GM19328 (cell line): ENCODE measurements around the gene WASL.
"Not testable (repeated sequence)": the region's sequence is repeated elsewhere in the genome, so short reads cannot be mapped to it uniquely, and the experiment has no call there.

Experiments used
- ATAC-seq: cut with Tn5 transposase; IDR thresholded peaks from one replicate; pipeline ENCODE4 v1.9.1; 2021; ENCODE audit warnings: mild to moderate bottlenecking, moderate library complexity; ENCODE audit not compliant: unreplicated experiment

Gene WASL

GRCh38 chr7:123748734-123749536 is at the start of gene WASL:
WASL (minus strand) TSS chr7:123749003; CDS start chr7:123748734, 269 bp downstream.
- ATAC-seq = peak; percentile 70

GRCh38 chr7:123797673-123798531 is 49.1 kb upstream of the WASL start:
- no peak for ATAC-seq

DNA sequence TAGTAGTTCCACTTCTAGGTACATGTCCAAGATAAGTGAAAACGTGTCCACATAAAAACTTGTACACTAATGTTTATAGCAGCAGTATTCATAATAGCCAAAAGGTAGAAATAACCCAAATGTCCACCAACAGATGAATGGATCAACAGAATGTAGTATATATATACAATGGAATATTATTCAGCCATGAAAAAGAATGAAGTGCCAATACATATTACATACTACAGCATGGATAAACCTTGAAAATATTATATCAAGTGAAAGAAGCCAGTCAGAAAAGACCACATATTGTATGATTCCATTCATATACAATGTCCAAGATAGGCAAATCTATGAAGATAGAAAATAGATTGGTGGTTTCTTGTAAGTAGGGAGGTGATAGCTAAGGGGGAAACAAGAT is 47.8 kb upstream of the WASL start:
- ATAC-seq = no peak

DNA sequence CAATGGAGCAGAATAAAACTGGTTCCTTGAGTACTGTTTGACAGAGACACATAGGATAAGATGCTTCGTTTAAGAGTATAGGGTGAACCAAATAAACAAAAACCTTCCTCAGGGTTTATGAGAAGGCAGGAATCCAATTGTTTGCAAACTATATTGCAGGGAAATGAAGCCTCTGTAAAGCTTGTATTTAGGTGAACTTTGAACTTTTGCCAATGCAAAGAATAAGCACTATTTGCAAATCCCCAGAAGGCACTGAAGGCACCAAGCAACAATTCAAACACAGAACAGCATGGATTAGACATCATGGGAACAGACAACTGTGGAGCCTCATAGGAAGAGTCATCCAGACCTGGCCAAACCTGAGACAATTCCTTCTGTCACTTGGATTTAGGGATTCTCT is 47.1 kb upstream of the WASL start:
- ATAC-seq = no peak

DNA sequence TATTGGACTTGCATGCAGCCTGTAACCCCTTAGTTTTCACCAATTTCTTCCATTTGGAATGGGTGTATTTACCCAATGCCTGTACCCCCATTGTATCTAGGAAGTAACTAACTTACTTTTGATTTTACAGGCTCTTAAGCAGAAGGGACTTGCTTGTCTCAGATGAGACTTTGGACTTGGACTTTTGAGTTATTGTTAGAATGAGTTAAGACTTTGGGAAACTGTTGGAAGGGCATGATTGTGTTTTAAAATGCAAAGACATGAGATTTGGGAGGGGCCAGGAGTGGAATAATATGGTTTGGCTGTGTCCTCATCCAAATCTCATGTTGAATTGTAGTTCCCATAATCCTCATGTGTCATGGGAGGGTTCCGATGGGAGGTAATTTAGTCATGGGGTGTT is 46.3 kb upstream of the WASL start:
- not testable (repeated sequence) for ATAC-seq

- no peak for ATAC-seq
These were observed 43.7 kb upstream of the WASL start for GRCh38 chr7:123792547-123792946.

- ATAC-seq = no peak
These were observed 42.2 kb upstream of the WASL start for GRCh38 chr7:123791001-123791400.

GRCh38 chr7:123789817-123790216 is 41.0 kb upstream of the WASL start:
- ATAC-seq = no peak

DNA sequence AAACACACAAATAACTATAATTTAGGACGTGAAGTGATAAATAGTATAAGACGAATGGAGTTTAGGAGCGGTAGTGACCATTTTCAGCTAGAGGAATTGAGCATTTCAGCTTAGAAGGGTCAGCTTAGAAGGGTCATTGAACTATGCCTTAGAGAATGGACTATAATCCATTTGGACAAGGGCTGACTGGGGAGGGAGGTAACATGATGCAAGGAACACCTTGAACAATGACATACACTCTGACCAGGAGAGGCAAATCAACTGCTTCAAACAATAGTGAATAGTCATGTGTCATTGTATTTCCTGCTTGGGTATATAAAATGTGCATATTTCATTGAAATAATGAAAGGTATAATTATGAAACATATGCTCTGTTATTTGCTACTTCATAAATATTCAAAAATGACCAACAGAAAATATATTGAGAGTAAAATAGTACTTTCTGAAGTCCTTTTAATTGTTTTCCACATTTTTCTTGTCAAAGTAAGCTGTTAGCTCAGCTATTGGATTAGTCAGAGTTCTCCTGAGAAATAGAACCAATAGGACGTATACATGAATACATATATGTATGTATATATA is 40.5 kb upstream of the WASL start:
- no peak for ATAC-seq

- no peak for ATAC-seq
These were observed 39.8 kb upstream of the WASL start for GRCh38 chr7:123788584-123788983.

DNA sequence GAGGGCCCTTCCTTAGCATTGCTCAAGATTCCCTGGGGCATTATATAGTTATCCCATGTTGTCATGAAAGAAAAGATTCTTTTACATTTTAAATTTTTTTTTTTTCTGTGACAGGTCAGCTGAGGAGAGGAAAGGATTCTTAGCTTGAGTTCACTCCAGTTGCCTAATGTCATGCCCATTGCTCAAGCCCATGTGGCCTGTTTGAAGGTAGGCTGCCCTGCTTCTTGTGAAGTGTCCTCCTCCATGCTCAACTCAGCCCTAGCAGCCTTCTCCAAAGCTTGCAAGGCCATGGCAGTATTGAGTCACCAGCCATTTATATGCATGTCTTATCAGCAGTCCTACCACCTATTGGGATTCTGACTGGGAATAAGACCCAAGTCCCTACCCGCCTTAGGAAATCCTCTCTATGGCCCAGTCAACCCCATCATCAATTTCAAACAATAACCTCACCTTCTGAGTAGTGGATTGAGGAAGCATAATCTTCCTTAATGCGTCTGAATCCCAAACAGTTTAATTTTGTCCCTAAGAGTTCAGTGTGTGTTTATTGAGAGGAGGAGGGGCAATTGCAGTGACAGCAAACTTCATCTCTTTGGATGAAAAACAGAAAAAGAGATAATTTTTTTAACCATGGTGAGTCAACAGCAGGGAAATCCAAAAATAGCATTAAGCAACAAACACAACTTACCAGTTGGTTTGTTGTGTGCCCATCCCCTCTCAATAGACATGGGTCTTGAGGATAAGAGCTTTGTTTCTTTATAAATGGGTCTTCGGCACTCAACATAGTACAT is 38.6 kb upstream of the WASL start:
- ATAC-seq = no peak

- ATAC-seq = no peak
These were observed 35.5 kb upstream of the WASL start for GRCh38 chr7:123784263-123784662.

DNA sequence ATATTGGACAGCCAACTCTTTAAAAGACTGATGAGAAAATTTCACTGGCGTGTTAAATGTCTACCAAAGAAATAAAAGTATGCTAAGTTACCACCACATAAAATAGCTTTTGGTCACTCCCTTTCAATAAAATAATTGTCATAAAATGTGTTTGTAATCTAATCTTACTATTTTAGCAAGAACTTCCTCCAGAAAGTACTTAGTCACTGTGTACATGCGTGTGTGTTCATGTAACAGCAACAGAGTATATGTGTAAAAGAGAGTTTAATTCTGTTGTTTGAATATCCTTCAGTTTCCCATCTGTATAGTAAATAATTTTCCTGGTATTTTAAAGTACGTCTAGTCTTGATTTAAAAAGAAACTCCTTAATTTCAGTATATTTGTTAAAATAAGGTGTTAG is 35.0 kb upstream of the WASL start:
- ATAC-seq = no peak

- no peak for ATAC-seq
These were observed 33.4 kb upstream of the WASL start for GRCh38 chr7:123782071-123782798.

DNA sequence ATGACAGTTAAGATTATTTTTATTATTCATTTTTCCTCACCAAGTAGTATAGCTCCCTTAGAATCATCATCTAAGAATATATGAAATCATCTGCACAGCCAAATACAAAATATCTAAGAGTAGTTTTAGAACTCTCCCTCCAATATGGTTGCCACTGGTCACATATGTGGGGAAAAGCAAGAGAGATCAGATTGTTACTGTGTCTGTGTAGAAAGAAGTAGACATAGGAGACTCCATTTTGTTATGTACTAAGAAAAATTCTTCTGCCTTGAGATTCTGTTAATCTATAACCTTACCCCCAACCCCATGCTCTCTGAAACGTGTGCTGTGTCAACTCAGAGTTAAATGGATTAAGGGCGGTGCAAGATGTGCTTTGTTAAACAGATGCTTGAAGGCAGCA is 31.7 kb upstream of the WASL start:
- ATAC-seq = not testable (repeated sequence)

- no peak for ATAC-seq
These were observed 25.7 kb upstream of the WASL start for GRCh38 chr7:123774496-123774895.

- no peak for ATAC-seq
These were observed 24.7 kb upstream of the WASL start for GRCh38 chr7:123773481-123773880.

- no peak for ATAC-seq
These were observed 23.8 kb upstream of the WASL start for GRCh38 chr7:123772652-123773051.

DNA sequence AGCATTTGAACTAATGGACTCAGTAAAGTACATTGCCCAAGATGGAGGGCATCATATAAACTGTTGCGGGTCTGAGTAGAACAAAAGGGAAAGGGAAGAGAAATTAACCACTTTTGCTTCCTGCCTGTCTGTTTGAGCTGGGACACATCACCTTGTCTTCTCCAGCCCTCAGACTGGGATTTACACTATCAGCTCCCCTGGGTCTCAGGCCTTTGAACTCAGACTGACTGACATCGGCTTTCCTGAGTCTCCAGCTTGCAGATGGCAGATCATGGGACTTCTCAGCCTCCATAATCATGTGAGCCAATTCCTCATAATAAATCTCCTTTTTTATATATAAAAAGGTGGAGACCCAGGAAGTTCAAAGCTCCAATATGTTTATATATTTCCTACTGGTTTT is 23.0 kb upstream of the WASL start:
- no peak for ATAC-seq

DNA sequence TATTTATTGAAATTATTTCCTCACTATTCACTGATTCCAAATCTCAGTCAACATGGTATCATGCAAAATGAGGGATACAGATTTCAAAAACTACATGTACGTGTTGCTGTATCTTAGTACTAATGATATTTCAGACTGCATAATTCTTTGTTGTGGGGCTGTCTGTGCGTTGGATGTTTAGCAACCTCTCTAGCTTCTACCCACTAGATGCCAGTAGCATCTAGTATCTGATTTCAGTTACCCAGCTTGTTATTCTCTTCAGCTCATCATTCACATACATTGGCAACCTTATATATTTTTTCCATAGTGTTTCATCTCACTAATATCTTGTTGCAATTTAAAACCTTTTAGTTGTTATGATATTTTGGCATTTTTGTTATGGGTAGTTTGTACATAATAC is 22.5 kb upstream of the WASL start:
- no peak for ATAC-seq
